ENCODE measurements around the gene NRXN3. TPM values are rescaled to one million over a fixed set of nuclear protein-coding genes. Genes with fewer than 3 reads are reported as not detected.

The NRXN3 gene
- total and polyA plus RNA-seq, 11 donors, result 0.19 to 2.2 (median 1.1) TPM

DNA sequence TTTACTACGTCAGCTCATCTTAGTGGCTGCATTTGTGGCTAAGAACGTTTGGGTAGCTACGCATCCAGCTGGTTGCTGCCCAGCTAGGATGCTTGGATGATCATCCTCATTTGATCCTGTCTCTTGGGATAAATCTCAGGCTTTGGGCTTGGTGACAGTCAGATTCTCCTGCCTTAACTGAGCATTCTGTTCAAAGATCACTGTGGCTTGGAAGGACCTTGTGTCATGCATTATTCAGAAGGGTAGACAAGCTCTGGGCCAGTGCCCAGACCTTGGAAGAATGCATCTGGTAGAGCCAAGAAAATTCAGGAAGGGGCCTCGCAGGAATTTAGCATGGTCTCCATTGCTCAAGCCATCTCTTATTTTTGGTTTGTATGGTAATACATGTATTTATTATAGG is 188.4 kb downstream of the NRXN3 start:
- Histone ChIP-seq H3K4me1 (no peaks in the 10 kb centered on the region), H3K27me3 (peaks cover 0 to 4% (median 0%) of the 10 kb centered on the region in 9 donors), H3K4me3 (no peak overlapping the region), H3K36me3 (no peaks in the 10 kb centered on the region), H3K27ac (no peak overlapping the region), H3K9me3 (no peaks in the 10 kb centered on the region)
- no peak for ATAC-seq
- WGBS, 4 donors, result 68 to 76% (median 74%) methylated on average over 4 of the region's 4 CpGs
- no peak for TF ChIP-seq POLR2A (IDR thresholded peaks at IDR 0.05)
- no peak for DNase-seq
- intact Hi-C loops (cut with DNase I), result no loop called here

DNA sequence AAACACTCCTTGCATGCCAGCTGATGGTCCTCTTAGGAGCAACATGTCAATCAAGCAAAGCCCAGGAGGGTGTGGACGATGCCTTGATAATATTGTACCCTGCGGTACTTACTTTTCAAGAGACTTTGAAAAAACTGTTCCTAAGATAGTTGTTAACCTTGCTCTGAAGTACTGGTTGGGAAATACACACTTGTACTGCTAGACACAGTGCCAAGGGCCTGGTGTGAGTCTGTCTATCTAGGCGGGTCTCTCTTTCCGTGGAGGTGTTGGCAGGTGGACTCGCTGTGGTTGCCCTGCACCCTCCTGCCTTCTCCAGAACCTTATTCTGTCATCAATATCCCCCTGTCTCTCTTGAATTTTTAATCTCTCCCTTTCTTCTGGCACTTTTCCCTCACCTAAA is 189.4 kb downstream of the NRXN3 start:
- ATAC-seq (no peak), DNase-seq (no peak)

DNA sequence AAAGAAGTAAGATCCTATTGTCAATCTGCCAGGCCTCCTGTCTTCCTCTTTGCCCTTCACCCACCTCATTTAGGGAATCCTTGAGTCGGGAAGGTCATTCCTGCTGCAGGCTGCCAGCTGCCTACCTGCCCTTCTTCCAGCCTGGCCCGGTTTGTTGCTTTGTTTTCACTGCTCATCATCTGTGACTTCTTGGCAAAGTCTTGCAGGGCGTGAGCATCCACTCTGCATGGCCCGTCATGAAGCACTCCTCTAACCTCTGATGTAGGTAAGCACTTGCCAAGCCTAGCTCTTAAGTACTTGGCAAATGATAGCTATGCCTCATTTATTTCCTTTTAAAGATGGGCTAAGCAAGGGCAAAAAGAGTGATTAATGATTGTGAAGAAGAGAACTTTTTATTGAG is 192.8 kb downstream of the NRXN3 start:
- H3K27ac ChIP-seq, result no peak overlapping the region
- TF ChIP-seq POLR2A (IDR thresholded peaks at IDR 0.05), result no peak
- TF ChIP-seq, protein P1, sequence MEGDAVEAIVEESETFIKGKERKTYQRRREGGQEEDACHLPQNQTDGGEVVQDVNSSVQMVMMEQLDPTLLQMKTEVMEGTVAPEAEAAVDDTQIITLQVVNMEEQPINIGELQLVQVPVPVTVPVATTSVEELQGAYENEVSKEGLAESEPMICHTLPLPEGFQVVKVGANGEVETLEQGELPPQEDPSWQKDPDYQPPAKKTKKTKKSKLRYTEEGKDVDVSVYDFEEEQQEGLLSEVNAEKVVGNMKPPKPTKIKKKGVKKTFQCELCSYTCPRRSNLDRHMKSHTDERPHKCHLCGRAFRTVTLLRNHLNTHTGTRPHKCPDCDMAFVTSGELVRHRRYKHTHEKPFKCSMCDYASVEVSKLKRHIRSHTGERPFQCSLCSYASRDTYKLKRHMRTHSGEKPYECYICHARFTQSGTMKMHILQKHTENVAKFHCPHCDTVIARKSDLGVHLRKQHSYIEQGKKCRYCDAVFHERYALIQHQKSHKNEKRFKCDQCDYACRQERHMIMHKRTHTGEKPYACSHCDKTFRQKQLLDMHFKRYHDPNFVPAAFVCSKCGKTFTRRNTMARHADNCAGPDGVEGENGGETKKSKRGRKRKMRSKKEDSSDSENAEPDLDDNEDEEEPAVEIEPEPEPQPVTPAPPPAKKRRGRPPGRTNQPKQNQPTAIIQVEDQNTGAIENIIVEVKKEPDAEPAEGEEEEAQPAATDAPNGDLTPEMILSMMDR (IDR thresholded peaks at IDR 0.05), result no peak
- intact Hi-C loops (cut with DNase I), result no loop called here
- no peaks in the 10 kb centered on the region for H3K36me3 ChIP-seq
- ATAC-seq (no peak), DNase-seq (no peak)
- no peaks in the 10 kb centered on the region for H3K27me3 ChIP-seq
- WGBS, 4 donors, result 73 to 81% (median 78%) methylated on average over 4 of the region's 4 CpGs
- no peaks in the 10 kb centered on the region for H3K4me1 ChIP-seq
- no peak overlapping the region for H3K4me3 ChIP-seq
- no peaks in the 10 kb centered on the region for H3K9me3 ChIP-seq

More for the DNA sequence above, 189.4 kb downstream of the NRXN3 start:
- Histone ChIP-seq H3K4me3 (no peak overlapping the region), H3K4me1 (no peaks in the 10 kb centered on the region), H3K27ac (no peak overlapping the region), H3K9me3 (no peaks in the 10 kb centered on the region), H3K27me3 (peaks cover 0 to 4% (median 0%) of the 10 kb centered on the region in 9 donors), H3K36me3 (no peaks in the 10 kb centered on the region)
- intact Hi-C loops (cut with DNase I), result no loop called here
- 60 to 72% (median 66%) methylated on average over 5 of the region's 5 CpGs for WGBS, 4 donors
- TF ChIP-seq, protein P1 (IDR thresholded peaks at IDR 0.05), result no peak
- no peak for TF ChIP-seq POLR2A (IDR thresholded peaks at IDR 0.05)

DNA sequence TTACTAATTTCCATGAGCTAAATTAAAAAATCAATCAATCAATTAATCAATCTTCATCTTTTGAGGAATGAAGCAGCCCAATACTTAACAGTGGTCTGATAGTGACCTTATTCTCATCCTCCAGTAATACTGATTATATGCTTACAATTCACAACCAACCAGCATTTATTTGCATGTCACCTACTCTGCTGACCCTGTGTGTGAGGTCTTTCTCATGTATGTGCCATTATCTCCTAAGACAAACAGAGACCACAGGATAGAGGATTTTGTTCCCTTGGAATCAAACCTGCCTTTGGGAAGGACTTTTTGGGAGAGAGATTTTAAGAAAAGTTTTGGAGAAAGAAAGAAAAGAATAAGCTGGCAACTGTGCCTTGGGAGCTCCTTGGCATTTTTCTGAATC is 197.2 kb downstream of the NRXN3 start:
- no peaks in the 10 kb centered on the region for H3K27me3 ChIP-seq
- no peak overlapping the region for H3K27ac ChIP-seq
- H3K4me1 ChIP-seq, result no peaks in the 10 kb centered on the region
- no peak for DNase-seq
- no peaks in the 10 kb centered on the region for H3K36me3 ChIP-seq
- no peak for ATAC-seq
- no peak overlapping the region for H3K4me3 ChIP-seq
- no peak for TF ChIP-seq POLR2A (IDR thresholded peaks at IDR 0.05)
- no peaks in the 10 kb centered on the region for H3K9me3 ChIP-seq
- intact Hi-C loops (cut with DNase I), result no loop called here

DNA sequence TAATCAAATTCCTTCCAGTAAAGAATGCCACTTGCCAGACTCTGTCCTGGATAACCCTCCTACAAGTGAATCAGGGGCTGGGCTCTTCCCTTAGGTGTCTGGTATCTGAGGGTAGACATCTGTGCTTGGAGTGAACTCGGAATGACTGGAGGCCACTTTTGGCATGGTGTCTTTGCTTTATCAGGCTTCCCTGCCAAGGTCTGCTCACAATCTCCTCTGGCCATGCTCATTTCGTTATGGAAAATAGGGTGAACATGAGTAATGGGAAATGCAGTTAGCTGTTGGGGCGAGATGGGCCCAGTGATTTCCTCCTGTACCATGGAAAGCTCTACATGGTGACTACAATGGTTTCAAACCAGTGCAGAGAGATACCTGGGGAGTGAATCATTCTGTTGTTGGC is 212.9 kb downstream of the NRXN3 start:
- H3K36me3 ChIP-seq, result no peaks in the 10 kb centered on the region
- ATAC-seq (no peak), DNase-seq (no peak)
- no peaks in the 10 kb centered on the region for H3K4me1 ChIP-seq
- no peak overlapping the region for H3K27ac ChIP-seq
- TF ChIP-seq, protein P1 (IDR thresholded peaks at IDR 0.05), result no peak
- TF ChIP-seq POLR2A (IDR thresholded peaks at IDR 0.05), result no peak
- WGBS, 4 donors, result 47 to 57% (median 49%) methylated on average over 3 of the region's 3 CpGs
- H3K4me3 ChIP-seq, result no peak overlapping the region
- intact Hi-C loops (cut with DNase I), result no loop called here
- H3K27me3 ChIP-seq, result no peaks in the 10 kb centered on the region
- H3K9me3 ChIP-seq, result peaks cover 0 to 10% (median 0%) of the 10 kb centered on the region in 12 donors

Data from heart left ventricle (tissue), 16 donors.